Activated CD8-positive, alpha-beta T cell treated with anti-CD3 and anti-CD28 coated beads, Interleukin-2, amount 10 ng/mL, durations not matched to agents 7 days and 5 days (primary cell): ENCODE measurements around the gene LENG9. TPM values are rescaled to one million over a fixed set of nuclear protein-coding genes. Genes with fewer than 3 reads are reported as not detected.
"Not testable (repeated sequence)": the region's sequence is repeated elsewhere in the genome, so short reads cannot be mapped to it uniquely, and the experiment has no call there.

Source experiments
- ATAC-seq: fragments of 150-1000 bp; cut with Tn5 transposase; one replicate; pipeline ENCODE4 v1.10.0; 2021; ENCODE audit warnings: moderate library complexity
- CTCF ChIA-PET: fragments of 350-600 bp; sonication (Branson Sonifier 250); formaldehyde crosslinking; loops from one replicate; lab custom pipeline; 2021; ENCODE audit warnings: antibody characterized with exemption; lab: Charles Lee
- POLR2A ChIA-PET: fragments of 350-600 bp; sonication (Branson Sonifier 250); formaldehyde crosslinking; loops from one replicate; lab custom pipeline; 2021; ENCODE audit warnings: antibody characterized with exemption; lab: Charles Lee
- DNase-seq: peaks from one replicate; pipeline ENCODE4 v3.0.0-alpha.2; 2020
- H3K27ac Mint-ChIP-seq: one replicate; pipeline ENCODE4 v1.8.0; 2021; ENCODE audit warnings: mild to moderate bottlenecking, mixed read lengths
- H3K27me3 Mint-ChIP-seq: one replicate; pipeline ENCODE4 v1.8.0; 2021; ENCODE audit warnings: low read depth, mixed read lengths
- H3K36me3 Mint-ChIP-seq: one replicate; pipeline ENCODE4 v1.8.0; 2021; ENCODE audit warnings: low read depth, mixed read lengths
- H3K4me1 Mint-ChIP-seq: one replicate; pipeline ENCODE4 v1.8.0; 2021; ENCODE audit warnings: low read depth, mixed read lengths
- H3K4me3 Mint-ChIP-seq: one replicate; pipeline ENCODE4 v1.8.0; 2021; ENCODE audit warnings: mild to moderate bottlenecking, mixed read lengths
- H3K9me3 Mint-ChIP-seq: one replicate; pipeline ENCODE4 v1.8.0; 2022; ENCODE audit warnings: mixed read lengths; ENCODE audit not compliant: insufficient read depth
- total RNA-seq, 2 experiments: library from RNA; stranded (reverse); gene quantifications; one replicate each; pipeline ENCODE4 v1.2.3, GENCODE V29; 2021

The LENG9 gene
- total RNA-seq, 2 experiments from 2014 or later, result 5.3 to 5.6 TPM

- CTCF ChIA-PET, result no interaction called here
- POLR2A ChIA-PET, result no interaction called here
- Mint-ChIP-seq H3K27me3 (peaks cover 44% of the 10 kb centered on the region), H3K4me1 (peaks cover 15% of the 10 kb centered on the region), H3K4me3 (no peak overlapping the region), H3K27ac (no peak overlapping the region), H3K36me3 (no peaks in the 10 kb centered on the region), H3K9me3 (no peaks in the 10 kb centered on the region)
- DNase-seq, result no peak
- no peak for ATAC-seq
These were observed 30.5 kb upstream of the LENG9 start for GRCh38 chr19:54493967-54494585.

GRCh38 chr19:54493056-54493455 is 29.5 kb upstream of the LENG9 start:
- H3K4me3 Mint-ChIP-seq, POLR2A ChIA-PET, H3K36me3 Mint-ChIP-seq, CTCF ChIA-PET, H3K4me1 Mint-ChIP-seq, ATAC-seq, DNase-seq, H3K27ac Mint-ChIP-seq, H3K9me3 Mint-ChIP-seq: not testable (repeated sequence)
- peaks cover 41% of the 10 kb centered on the region for H3K27me3 Mint-ChIP-seq

GRCh38 chr19:54492568-54492967 is 29.0 kb upstream of the LENG9 start:
- no peaks in the 10 kb centered on the region for H3K36me3 Mint-ChIP-seq
- H3K4me1 Mint-ChIP-seq, result peaks cover 4% of the 10 kb centered on the region
- peaks cover 37% of the 10 kb centered on the region for H3K27me3 Mint-ChIP-seq
- CTCF ChIA-PET, result no interaction called here
- ATAC-seq (no peak), DNase-seq (no peak)
- no peak overlapping the region for H3K4me3 Mint-ChIP-seq
- H3K9me3 Mint-ChIP-seq, result no peaks in the 10 kb centered on the region
- POLR2A ChIA-PET, result interaction anchor here (1.0 kb wide), 1 partner anchor 10 kb away, joined by 3 read pairs; the partner anchor contains the start of gene LAIR2
- H3K27ac Mint-ChIP-seq, result no peak overlapping the region

- H3K36me3 Mint-ChIP-seq, result no peaks in the 10 kb centered on the region
- CTCF ChIA-PET, result interaction anchor here (1.4 kb wide), 1 partner anchor 8 kb away, joined by 3 read pairs; no protein-coding TSS in a partner anchor
- H3K9me3 Mint-ChIP-seq, result no peaks in the 10 kb centered on the region
- no peak overlapping the region for H3K27ac Mint-ChIP-seq
- H3K27me3 Mint-ChIP-seq, result peaks cover 30% of the 10 kb centered on the region
- POLR2A ChIA-PET, result no interaction called here
- ATAC-seq, result no peak
- H3K4me3 Mint-ChIP-seq, result no peak overlapping the region
- no peaks in the 10 kb centered on the region for H3K4me1 Mint-ChIP-seq
- DNase-seq, result no peak
These were observed 26.2 kb upstream of the LENG9 start for GRCh38 chr19:54489766-54490165.

GRCh38 chr19:54489341-54489740 is 25.8 kb upstream of the LENG9 start:
- Mint-ChIP-seq H3K4me1 (no peaks in the 10 kb centered on the region), H3K36me3 (no peaks in the 10 kb centered on the region), H3K27me3 (peaks cover 33% of the 10 kb centered on the region), H3K4me3 (no peak overlapping the region), H3K9me3 (no peaks in the 10 kb centered on the region), H3K27ac (no peak overlapping the region)
- DNase-seq, result no peak
- ChIA-PET POLR2A (no interaction called here), CTCF (interaction anchor here (1.4 kb wide), 1 partner anchor 8 kb away, joined by 3 read pairs; no protein-coding TSS in a partner anchor)
- ATAC-seq, result no peak

- Mint-ChIP-seq H3K27ac (no peak overlapping the region), H3K4me1 (peaks cover 15% of the 10 kb centered on the region), H3K36me3 (no peaks in the 10 kb centered on the region), H3K9me3 (no peaks in the 10 kb centered on the region), H3K27me3 (peaks cover 26% of the 10 kb centered on the region), H3K4me3 (no peak overlapping the region)
- ATAC-seq (no peak), DNase-seq (no peak)
- ChIA-PET CTCF (no interaction called here), POLR2A (no interaction called here)
These were observed 22.3 kb upstream of the LENG9 start for GRCh38 chr19:54485851-54486250.

GRCh38 chr19:54484451-54484850 is 20.9 kb upstream of the LENG9 start:
- DNase-seq, result no peak
- no peaks in the 10 kb centered on the region for H3K9me3 Mint-ChIP-seq
- ChIA-PET CTCF (no interaction called here), POLR2A (no interaction called here)
- no peak overlapping the region for H3K4me3 Mint-ChIP-seq
- peaks cover 27% of the 10 kb centered on the region for H3K4me1 Mint-ChIP-seq
- ATAC-seq, result no peak
- no peaks in the 10 kb centered on the region for H3K36me3 Mint-ChIP-seq
- no peak overlapping the region for H3K27ac Mint-ChIP-seq
- peaks cover 19% of the 10 kb centered on the region for H3K27me3 Mint-ChIP-seq

- H3K4me3 Mint-ChIP-seq, result peak overlapping the region; percentile 29
- H3K27ac Mint-ChIP-seq, result no peak overlapping the region
- POLR2A ChIA-PET, result no interaction called here
- CTCF ChIA-PET, result interaction anchor here (2.3 to 4.8 kb wide), 3 partner anchors 13 to 191 kb away, joined by 7 to 48 read pairs (median 30); no protein-coding TSS in a partner anchor
- H3K27me3 Mint-ChIP-seq, result peaks cover 19% of the 10 kb centered on the region
- no peaks in the 10 kb centered on the region for H3K9me3 Mint-ChIP-seq
- ATAC-seq, result no peak
- H3K36me3 Mint-ChIP-seq, result no peaks in the 10 kb centered on the region
- peaks cover 32% of the 10 kb centered on the region for H3K4me1 Mint-ChIP-seq
- no peak for DNase-seq
These were observed 19.3 kb upstream of the LENG9 start for GRCh38 chr19:54482889-54483288.

GRCh38 chr19:54481326-54481930 is 17.9 kb upstream of the LENG9 start:
- H3K4me1 Mint-ChIP-seq, result peaks cover 32% of the 10 kb centered on the region
- H3K36me3 Mint-ChIP-seq, result no peaks in the 10 kb centered on the region
- CTCF ChIA-PET, result interaction anchor here (0.8 to 4.8 kb wide), 17 partner anchors 9 to 435 kb away, joined by 3 to 48 read pairs (median 3); partner anchors contain the start of gene CDC42EP5
- POLR2A ChIA-PET, result no interaction called here
- H3K27me3 Mint-ChIP-seq, result peaks cover 30% of the 10 kb centered on the region
- H3K4me3 Mint-ChIP-seq, result no peak overlapping the region
- DNase-seq (peak; percentile 60), ATAC-seq (peak; percentile 64)
- no peaks in the 10 kb centered on the region for H3K9me3 Mint-ChIP-seq
- no peak overlapping the region for H3K27ac Mint-ChIP-seq

GRCh38 chr19:54480051-54480450 is 16.5 kb upstream of the LENG9 start:
- peaks cover 27% of the 10 kb centered on the region for H3K27me3 Mint-ChIP-seq
- H3K36me3 Mint-ChIP-seq, result no peaks in the 10 kb centered on the region
- H3K4me1 Mint-ChIP-seq, result peaks cover 32% of the 10 kb centered on the region
- POLR2A ChIA-PET, result no interaction called here
- H3K4me3 Mint-ChIP-seq, result no peak overlapping the region
- no peak for DNase-seq
- H3K27ac Mint-ChIP-seq, result no peak overlapping the region
- CTCF ChIA-PET, result interaction anchor here (0.8 to 4.8 kb wide), 6 partner anchors 39 to 201 kb away, joined by 3 to 48 read pairs (median 8); no protein-coding TSS in a partner anchor
- ATAC-seq, result no peak
- H3K9me3 Mint-ChIP-seq, result no peaks in the 10 kb centered on the region

GRCh38 chr19:54478677-54479266 is 15.2 kb upstream of the LENG9 start:
- POLR2A ChIA-PET, result no interaction called here

GRCh38 chr19:54477650-54478049 is 14.1 kb upstream of the LENG9 start:
- Mint-ChIP-seq H3K4me3 (no peak overlapping the region), H3K27ac (no peak overlapping the region), H3K4me1 (peaks cover 33% of the 10 kb centered on the region), H3K9me3 (no peaks in the 10 kb centered on the region), H3K36me3 (no peaks in the 10 kb centered on the region), H3K27me3 (peaks cover 34% of the 10 kb centered on the region)
- POLR2A ChIA-PET, result interaction anchor here (1.6 kb wide), 1 partner anchor 14 kb away, joined by 4 read pairs; the partner anchor contains the start of gene LENG9
- ATAC-seq, result no peak
- CTCF ChIA-PET, result interaction anchor here (0.9 to 1.9 kb wide), 4 partner anchors 197 to 403 kb away, joined by 3 to 12 read pairs (median 4); no protein-coding TSS in a partner anchor
- DNase-seq, result no peak

More at GRCh38 chr19:54478677-54479266, 15.2 kb upstream of the LENG9 start:
- Mint-ChIP-seq H3K36me3 (no peaks in the 10 kb centered on the region), H3K9me3 (no peaks in the 10 kb centered on the region), H3K27me3 (peaks cover 28% of the 10 kb centered on the region), H3K4me3 (no peak overlapping the region), H3K4me1 (peaks cover 32% of the 10 kb centered on the region), H3K27ac (no peak overlapping the region)
- CTCF ChIA-PET, result interaction anchor here (0.7 to 4.8 kb wide), 11 partner anchors 40 to 203 kb away, joined by 3 to 48 read pairs (median 4); no protein-coding TSS in a partner anchor
- ATAC-seq (peak; percentile 49), DNase-seq (peak; percentile 64)
